ENCODE data around the gene CKAP2. TPM values are rescaled to one million over a fixed set of nuclear protein-coding genes. Genes with fewer than 3 reads are reported as not detected.

CKAP2 gene
- total and polyA plus RNA-seq, 2 experiments from 2014 or later, result 24.9 to 47.2 TPM

GRCh38 chr13:52449331-52450011, 5.8 kb upstream of the CKAP2 start:
- H3K4me1 ChIP-seq (ENCODE audit: low read depth), result peaks cover 5% of the 10 kb centered on the region
- TF ChIP-seq CTCF (IDR thresholded peaks at IDR 0.05; ENCODE audit: low read depth, low read length), result no peak
- no peaks in the 10 kb centered on the region for H3K36me3 ChIP-seq
- DNase-seq (ENCODE audit: low read depth in 1 of 2, low spot score in 1 of 2), result no peak
- peak overlapping the region; percentile 62 for H3K4me3 ChIP-seq
- H3K9me3 ChIP-seq (ENCODE audit: low read depth), result no peaks in the 10 kb centered on the region
- H3K27ac ChIP-seq, result peak overlapping the region; percentile 96
- no peaks in the 10 kb centered on the region for H3K27me3 ChIP-seq

GRCh38 chr13:52450012-52450792, 5.1 kb upstream of the CKAP2 start, which contains the start of gene VPS36:
VPS36 (minus strand) TSS chr13:52450634; CDS start chr13:52450594, 40 bp downstream.
- peak within 1 kb of the TSS; percentile 62 for H3K4me3 ChIP-seq
- H3K27ac ChIP-seq, result peak within 1 kb of the TSS; percentile 96
- no peaks in the 10 kb centered on the region for H3K36me3 ChIP-seq
- peaks cover 6% of the 10 kb centered on the region for H3K4me1 ChIP-seq (ENCODE audit: low read depth)
- no peaks in the 10 kb centered on the region for H3K9me3 ChIP-seq (ENCODE audit: low read depth)
- no peaks in the 10 kb centered on the region for H3K27me3 ChIP-seq
- DNase-seq (ENCODE audit: low read depth in 1 of 2, low spot score in 1 of 2), result peak; percentile 97 to 99
- peak; percentile 98 for TF ChIP-seq CTCF (IDR thresholded peaks at IDR 0.05; ENCODE audit: low read depth, low read length)

- Histone ChIP-seq H3K4me1 (ENCODE audit: low read depth) (peaks cover 6% of the 10 kb centered on the region), H3K27ac (no peak overlapping the region), H3K9me3 (ENCODE audit: low read depth) (no peaks in the 10 kb centered on the region), H3K36me3 (no peaks in the 10 kb centered on the region), H3K4me3 (no peak overlapping the region), H3K27me3 (no peaks in the 10 kb centered on the region)
- no peak for DNase-seq (ENCODE audit: low read depth in 1 of 2, low spot score in 1 of 2)
- no peak for TF ChIP-seq CTCF (IDR thresholded peaks at IDR 0.05; ENCODE audit: low read depth, low read length)
These were observed 4.5 kb upstream of the CKAP2 start for GRCh38 chr13:52450793-52451116.

- TF ChIP-seq CTCF (IDR thresholded peaks at IDR 0.05; ENCODE audit: low read depth, low read length), result no peak
- no peaks in the 10 kb centered on the region for H3K9me3 ChIP-seq (ENCODE audit: low read depth)
- peaks cover 9% of the 10 kb centered on the region for H3K4me1 ChIP-seq (ENCODE audit: low read depth)
- no peak overlapping the region for H3K4me3 ChIP-seq
- no peaks in the 10 kb centered on the region for H3K36me3 ChIP-seq
- no peak overlapping the region for H3K27ac ChIP-seq
- DNase-seq (ENCODE audit: low read depth in 1 of 2, low spot score in 1 of 2), result no peak
- no peaks in the 10 kb centered on the region for H3K27me3 ChIP-seq
These were observed 4.0 kb upstream of the CKAP2 start for GRCh38 chr13:52451135-52451804.

GRCh38 chr13:52452470-52452869, 2.8 kb upstream of the CKAP2 start:
- Histone ChIP-seq H3K4me1 (ENCODE audit: low read depth) (peaks cover 14% of the 10 kb centered on the region), H3K27ac (no peak overlapping the region), H3K27me3 (no peaks in the 10 kb centered on the region), H3K4me3 (no peak overlapping the region), H3K9me3 (ENCODE audit: low read depth) (no peaks in the 10 kb centered on the region), H3K36me3 (no peaks in the 10 kb centered on the region)
- DNase-seq (ENCODE audit: low read depth in 1 of 2, low spot score in 1 of 2), result no peak
- TF ChIP-seq CTCF (IDR thresholded peaks at IDR 0.05; ENCODE audit: low read depth, low read length), result no peak
